LNCaP clone FGC (cell line): ENCODE measurements around the gene TM4SF20.
"Not testable (repeated sequence)": the region's sequence is repeated elsewhere in the genome, so short reads cannot be mapped to it uniquely, and the experiment has no call there.

Experiments
- DNase-seq: peaks from one replicate; pipeline ENCODE4 v3.0.0-alpha.2; 2011; ENCODE audit warnings: low read depth
- H3K4me3 ChIP-seq: 2 replicates; pipeline ENCODE4 v1.5.1; 2011; ENCODE audit warnings: mild to moderate bottlenecking, low read depth, low read length, control low read depth
- TF ChIP-seq, protein P1 (sequence below): IDR thresholded peaks from 2 replicates; pipeline ENCODE4 v1.5.1; 2012; ENCODE audit warnings: mild to moderate bottlenecking; ENCODE audit not compliant: control insufficient read depth, insufficient read depth; ENCODE audit errors: extremely low read depth

Gene TM4SF20

DNA sequence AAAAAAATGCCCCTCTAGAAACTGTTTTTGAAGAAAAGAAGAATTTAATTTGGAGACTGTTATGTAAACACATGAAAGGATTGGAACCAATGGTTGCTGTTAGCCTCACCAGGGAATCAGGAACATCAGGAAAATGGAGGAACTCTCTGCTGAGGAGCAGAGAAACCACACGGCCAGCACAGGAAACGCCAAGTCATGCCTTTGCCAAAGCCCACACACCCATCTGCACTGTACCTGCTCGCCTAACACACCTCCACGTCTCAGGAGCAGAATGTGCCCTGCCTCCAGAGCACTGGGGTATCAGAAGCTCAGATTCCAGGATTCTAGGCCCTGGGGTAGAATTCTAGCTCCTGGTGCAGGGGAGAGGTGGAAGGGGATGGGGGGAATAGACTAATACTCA, 18.5 kb upstream of the TM4SF20 start:
- TF ChIP-seq, protein P1, sequence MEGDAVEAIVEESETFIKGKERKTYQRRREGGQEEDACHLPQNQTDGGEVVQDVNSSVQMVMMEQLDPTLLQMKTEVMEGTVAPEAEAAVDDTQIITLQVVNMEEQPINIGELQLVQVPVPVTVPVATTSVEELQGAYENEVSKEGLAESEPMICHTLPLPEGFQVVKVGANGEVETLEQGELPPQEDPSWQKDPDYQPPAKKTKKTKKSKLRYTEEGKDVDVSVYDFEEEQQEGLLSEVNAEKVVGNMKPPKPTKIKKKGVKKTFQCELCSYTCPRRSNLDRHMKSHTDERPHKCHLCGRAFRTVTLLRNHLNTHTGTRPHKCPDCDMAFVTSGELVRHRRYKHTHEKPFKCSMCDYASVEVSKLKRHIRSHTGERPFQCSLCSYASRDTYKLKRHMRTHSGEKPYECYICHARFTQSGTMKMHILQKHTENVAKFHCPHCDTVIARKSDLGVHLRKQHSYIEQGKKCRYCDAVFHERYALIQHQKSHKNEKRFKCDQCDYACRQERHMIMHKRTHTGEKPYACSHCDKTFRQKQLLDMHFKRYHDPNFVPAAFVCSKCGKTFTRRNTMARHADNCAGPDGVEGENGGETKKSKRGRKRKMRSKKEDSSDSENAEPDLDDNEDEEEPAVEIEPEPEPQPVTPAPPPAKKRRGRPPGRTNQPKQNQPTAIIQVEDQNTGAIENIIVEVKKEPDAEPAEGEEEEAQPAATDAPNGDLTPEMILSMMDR = no peak
- H3K4me3 ChIP-seq = no peak overlapping the region
- DNase-seq = no peak

DNA sequence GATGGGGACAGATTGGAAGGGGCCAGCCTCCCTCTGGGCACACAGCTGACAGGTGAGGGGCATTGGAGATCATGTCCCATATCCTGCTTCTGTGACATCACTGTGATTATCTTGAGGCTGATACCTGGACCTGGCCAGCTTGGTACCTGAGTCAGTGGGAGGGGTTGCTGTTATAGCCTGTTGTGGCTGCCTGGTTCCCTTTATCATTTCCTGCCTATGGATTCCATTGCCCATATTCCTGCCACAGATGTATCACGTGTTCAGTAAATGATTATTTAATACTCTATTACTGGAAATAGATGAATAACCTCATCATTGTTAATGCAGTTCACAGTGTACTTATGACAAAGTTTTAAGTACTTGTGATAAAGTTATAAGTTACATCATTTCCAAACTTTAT, 16.4 kb upstream of the TM4SF20 start:
- no peak for DNase-seq
- no peak overlapping the region for H3K4me3 ChIP-seq
- TF ChIP-seq, protein P1 = no peak

DNA sequence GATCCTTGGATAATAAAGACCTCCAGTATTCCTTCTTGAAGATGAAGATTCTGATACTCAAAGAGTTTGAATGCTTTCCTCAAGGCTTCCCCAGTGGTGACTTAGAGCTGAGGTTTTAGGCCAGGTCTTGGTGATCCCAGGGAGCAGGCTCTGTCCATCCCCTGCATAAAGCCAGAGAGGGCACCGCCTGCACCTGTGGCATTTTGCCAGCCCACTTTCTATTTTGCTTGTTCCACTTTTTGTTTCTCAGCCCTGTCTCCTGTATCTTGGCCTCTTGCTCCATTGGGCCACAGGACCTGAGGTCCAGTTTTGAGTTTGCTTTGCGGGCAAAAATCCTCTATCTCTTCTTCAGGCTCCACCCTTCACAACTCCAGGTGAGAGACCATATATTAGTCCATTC, 15.3 kb upstream of the TM4SF20 start:
- TF ChIP-seq, protein P1 = no peak

DNA sequence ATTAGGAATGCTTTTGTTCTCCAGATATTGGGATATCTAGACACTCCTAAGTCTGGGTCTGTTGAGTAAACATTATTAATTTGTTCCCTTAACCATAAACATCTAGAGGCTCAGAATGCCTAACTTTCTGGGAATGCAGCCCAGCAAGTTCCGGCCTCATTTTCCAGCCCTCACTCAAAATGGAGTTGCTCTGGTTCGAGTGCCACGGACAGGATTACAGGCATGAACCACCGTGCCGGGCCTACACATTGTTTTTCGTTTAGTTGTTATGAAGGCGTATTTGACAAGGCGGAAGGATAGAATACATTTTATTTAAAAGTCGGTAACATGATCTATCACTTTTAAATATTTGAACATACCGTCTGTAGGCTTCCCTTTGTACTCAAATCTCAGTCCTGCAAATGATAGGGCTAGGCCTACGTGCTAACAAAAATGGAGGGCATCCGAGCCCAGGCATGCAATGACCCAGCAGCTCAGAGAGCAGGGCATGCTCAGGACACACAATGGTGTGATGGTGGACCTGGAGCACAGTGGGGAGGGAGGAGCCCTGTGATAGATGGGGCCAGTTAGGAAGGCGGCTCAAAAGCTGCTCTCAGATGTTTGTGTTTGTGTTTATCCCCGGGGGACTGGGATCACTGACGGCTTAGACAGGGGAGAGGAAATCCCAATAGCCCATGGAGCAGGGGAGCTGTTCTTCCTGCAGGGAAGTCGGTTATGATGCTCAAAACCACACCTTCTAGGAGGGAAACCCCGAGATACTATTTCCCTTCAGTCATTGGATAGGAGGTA, 11.6 kb upstream of the TM4SF20 start:
- TF ChIP-seq, protein P1 = no peak
- no peak overlapping the region for H3K4me3 ChIP-seq
- no peak for DNase-seq

More for the DNA sequence above, 15.3 kb upstream of the TM4SF20 start:
- H3K4me3 ChIP-seq = no peak overlapping the region
- no peak for DNase-seq

DNA sequence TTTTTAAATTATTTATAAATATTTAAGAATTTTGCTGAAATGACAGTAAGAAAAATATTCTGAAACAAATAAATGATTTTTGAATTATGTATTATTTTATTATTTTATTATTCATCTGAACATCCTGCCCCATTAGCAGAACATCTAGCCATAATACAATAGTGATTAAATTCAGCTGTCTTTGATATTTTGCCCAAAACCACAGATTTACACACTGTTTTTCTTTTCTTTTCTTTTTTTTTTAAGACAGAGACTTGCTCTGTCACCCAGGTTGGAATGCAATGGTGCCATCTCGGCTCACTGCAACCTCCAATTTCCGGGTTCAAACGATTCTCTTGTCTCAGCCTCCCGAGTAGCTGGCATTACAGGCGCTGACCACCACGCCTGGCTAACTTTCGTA, 10.6 kb upstream of the TM4SF20 start:
- no peak overlapping the region for H3K4me3 ChIP-seq
- TF ChIP-seq, protein P1 = no peak
- DNase-seq = no peak

DNA sequence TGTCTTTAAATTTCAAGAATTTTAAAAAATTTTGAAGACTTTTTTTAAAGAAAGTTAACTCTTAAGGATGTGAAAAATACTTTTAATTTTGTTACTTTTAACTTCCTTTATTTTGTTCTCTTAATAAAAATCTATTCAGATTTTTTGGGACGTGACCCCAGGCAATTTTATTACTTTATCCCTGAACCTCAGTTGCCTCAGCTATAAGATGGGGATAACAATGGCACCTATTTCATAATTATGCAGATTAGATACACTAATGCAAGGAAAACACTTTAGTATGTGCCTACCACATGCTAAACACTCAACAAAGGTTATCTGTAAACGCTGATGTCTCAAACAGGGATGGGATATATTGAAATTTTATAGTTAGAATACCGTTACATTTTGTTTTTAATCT, 10.1 kb upstream of the TM4SF20 start:
- TF ChIP-seq, protein P1 = no peak
- no peak for DNase-seq
- H3K4me3 ChIP-seq = no peak overlapping the region

DNA sequence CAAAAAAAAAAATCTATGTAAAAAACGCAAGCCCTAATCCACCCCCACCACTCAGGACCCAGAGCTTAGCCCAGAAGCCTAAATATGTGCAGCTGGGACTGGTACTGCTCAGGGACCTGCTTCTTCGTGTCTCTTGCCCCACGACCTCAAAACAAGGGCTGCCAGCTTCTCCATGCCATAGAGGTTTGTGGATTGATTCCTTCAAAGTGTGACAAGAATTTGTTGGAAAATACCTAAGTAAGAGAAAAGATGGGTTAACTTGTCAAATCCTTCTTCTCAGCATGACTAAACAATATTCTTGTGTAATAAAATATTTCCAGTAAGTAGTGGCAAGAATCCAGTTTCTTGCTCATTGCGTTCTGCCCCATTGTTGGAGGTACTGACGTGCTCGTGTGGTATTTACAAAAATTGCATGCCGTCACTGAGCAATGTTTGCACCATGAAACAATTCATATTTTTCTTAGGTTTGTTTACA, 9.5 kb upstream of the TM4SF20 start:
- TF ChIP-seq, protein P1 = no peak
- no peak overlapping the region for H3K4me3 ChIP-seq
- no peak for DNase-seq

DNA sequence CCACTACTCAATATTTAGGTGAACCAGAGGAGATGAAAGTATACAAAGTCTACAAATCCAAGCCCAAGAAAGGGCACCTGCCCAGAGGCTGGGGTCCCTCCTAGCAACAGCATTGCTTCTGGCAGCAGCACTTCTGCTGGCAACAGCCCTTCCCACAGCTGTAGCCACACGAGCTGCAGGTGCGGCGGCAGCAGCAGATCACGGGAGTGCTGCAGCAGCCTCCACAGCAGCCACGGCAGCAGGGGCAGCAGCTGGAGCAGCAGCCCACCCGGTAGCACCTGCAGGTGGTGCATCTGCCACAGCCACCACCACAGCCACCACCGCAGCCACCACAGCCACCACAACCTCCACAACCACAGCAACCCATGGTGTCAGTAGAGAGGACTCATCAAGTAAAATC, 8.5 kb upstream of the TM4SF20 start, which contains the start of gene SCYGR1:
SCYGR1 (minus strand) TSS at position 367 of the 400 bp plus-strand sequence; CDS start at position 367, 0 bp downstream.
- DNase-seq, H3K4me3 ChIP-seq: not testable (repeated sequence)
